ENCODE data around the gene SSPN. TPM values are rescaled to one million over a fixed set of nuclear protein-coding genes. Genes with fewer than 3 reads are reported as not detected.

SSPN gene
- total RNA-seq, 1 experiment from 2014 or later: 11.9 TPM

DNA sequence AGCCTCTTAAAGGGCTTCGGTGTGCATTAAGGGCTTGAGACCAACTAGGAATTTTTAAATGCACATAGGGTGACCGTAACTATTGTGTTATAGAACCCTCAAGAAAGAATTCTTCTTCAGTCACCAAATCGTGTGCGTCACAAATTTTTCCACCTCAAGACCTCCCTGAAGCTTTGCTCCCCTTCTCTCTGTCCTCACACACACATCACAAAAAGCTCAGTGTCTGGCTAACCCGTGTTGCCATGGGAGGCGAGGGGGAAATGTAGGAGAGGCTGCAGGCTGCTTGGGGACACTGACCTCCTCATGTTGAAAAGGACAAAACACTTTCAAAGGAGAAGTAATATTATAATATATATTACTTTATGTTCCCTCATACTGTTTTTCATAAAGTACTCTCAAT lies 10.6 kb downstream of the SSPN start:
- intact Hi-C loops (cut with micrococcal nuclease): no loop called here
- no peaks in the 10 kb centered on the region for H4K20me1 ChIP-seq (ENCODE audit: low read length)
- ChIA-PET CTCF (no interaction called here), POLR2A (ENCODE audit: unreplicated experiment) (no interaction called here)
- ATAC-seq: no peak
- no peak overlapping the region for H2AFZ ChIP-seq (ENCODE audit: low read length)
- no peak overlapping the region for H3K4me3 ChIP-seq (ENCODE audit: low read length)
- no peaks in the 10 kb centered on the region for H3F3A ChIP-seq (ENCODE audit: low read length, unreplicated experiment)
- H3K9me3 ChIP-seq (ENCODE audit: low read length): no peaks in the 10 kb centered on the region
- no peaks in the 10 kb centered on the region for H3K79me2 ChIP-seq (ENCODE audit: low read length)
- H3K4me2 ChIP-seq (ENCODE audit: low read length): no peak overlapping the region
- DNase-seq: no peak
- H3K9me2 ChIP-seq (replicated peaks; ENCODE audit: low read length): no peaks in the 10 kb centered on the region
- TF ChIP-seq EZH2phosphoT487 (IDR thresholded peaks at IDR 0.05; ENCODE audit: borderline replicate concordance, low read length) (no peak), EZH2 (IDR thresholded peaks at IDR 0.05; ENCODE audit: low read length, unreplicated experiment) (no peak)
- TF ChIP-seq, protein P1, sequence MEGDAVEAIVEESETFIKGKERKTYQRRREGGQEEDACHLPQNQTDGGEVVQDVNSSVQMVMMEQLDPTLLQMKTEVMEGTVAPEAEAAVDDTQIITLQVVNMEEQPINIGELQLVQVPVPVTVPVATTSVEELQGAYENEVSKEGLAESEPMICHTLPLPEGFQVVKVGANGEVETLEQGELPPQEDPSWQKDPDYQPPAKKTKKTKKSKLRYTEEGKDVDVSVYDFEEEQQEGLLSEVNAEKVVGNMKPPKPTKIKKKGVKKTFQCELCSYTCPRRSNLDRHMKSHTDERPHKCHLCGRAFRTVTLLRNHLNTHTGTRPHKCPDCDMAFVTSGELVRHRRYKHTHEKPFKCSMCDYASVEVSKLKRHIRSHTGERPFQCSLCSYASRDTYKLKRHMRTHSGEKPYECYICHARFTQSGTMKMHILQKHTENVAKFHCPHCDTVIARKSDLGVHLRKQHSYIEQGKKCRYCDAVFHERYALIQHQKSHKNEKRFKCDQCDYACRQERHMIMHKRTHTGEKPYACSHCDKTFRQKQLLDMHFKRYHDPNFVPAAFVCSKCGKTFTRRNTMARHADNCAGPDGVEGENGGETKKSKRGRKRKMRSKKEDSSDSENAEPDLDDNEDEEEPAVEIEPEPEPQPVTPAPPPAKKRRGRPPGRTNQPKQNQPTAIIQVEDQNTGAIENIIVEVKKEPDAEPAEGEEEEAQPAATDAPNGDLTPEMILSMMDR (conservative IDR thresholded peaks at IDR 0.05; ENCODE audit: low read depth, low read length): no peak
- BruUV-seq (replicated peaks): no TSS peak
- no peaks in the 10 kb centered on the region for H3K36me3 ChIP-seq (ENCODE audit: low read depth, low read length)
- H3K4me1 ChIP-seq (ENCODE audit: insufficient read depth, low read length): no peaks in the 10 kb centered on the region
- no peak overlapping the region for H3K9ac ChIP-seq (ENCODE audit: low read length)
- H3K27me3 ChIP-seq (ENCODE audit: low read length): no peaks in the 10 kb centered on the region
- H3K27ac ChIP-seq (ENCODE audit: low read length): no peak overlapping the region

DNA sequence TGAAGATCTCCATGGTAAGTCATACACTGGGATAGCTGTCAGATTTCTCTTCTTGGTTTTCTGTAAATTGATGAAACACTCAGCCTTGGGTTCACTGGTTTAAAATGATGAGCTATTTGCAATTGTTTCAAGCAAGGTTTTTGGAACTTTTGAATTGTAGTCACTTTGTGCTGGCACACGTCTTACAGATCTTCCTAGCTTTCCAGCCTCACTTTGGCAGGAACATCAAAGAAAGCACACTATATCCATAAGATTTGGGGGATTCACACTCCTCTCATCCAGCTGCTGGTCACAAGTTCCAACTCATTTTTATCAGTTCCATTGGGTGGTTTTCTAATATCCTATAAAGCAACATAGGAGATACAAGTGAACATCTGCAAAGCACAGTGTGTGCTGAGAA lies 16.0 kb downstream of the SSPN start:
- Histone ChIP-seq H3K4me1 (ENCODE audit: insufficient read depth, low read length) (no peaks in the 10 kb centered on the region), H3K27ac (ENCODE audit: low read length) (no peak overlapping the region), H4K20me1 (ENCODE audit: low read length) (no peaks in the 10 kb centered on the region), H3K27me3 (ENCODE audit: low read length) (no peaks in the 10 kb centered on the region), H3K9me3 (ENCODE audit: low read length) (no peaks in the 10 kb centered on the region), H3K9ac (ENCODE audit: low read length) (no peak overlapping the region), H3K4me2 (ENCODE audit: low read length) (no peak overlapping the region), H2AFZ (ENCODE audit: low read length) (no peak overlapping the region), H3K4me3 (ENCODE audit: low read length) (no peak overlapping the region), H3K36me3 (ENCODE audit: low read depth, low read length) (no peaks in the 10 kb centered on the region), H3K9me2 (replicated peaks; ENCODE audit: low read length) (no peaks in the 10 kb centered on the region), H3K79me2 (ENCODE audit: low read length) (no peaks in the 10 kb centered on the region), H3F3A (ENCODE audit: low read length, unreplicated experiment) (no peaks in the 10 kb centered on the region)
- DNase-seq (no peak), ATAC-seq (no peak)
- intact Hi-C loops (cut with micrococcal nuclease): no loop called here
- no TSS peak for BruUV-seq (replicated peaks)
- POLR2A ChIA-PET (ENCODE audit: unreplicated experiment): no interaction called here
- TF ChIP-seq EZH2 (IDR thresholded peaks at IDR 0.05; ENCODE audit: low read length, unreplicated experiment) (no peak), EZH2phosphoT487 (IDR thresholded peaks at IDR 0.05; ENCODE audit: borderline replicate concordance, low read length) (no peak)
- TF ChIP-seq, protein P1 (conservative IDR thresholded peaks at IDR 0.05; ENCODE audit: low read depth, low read length): no peak
- CTCF ChIA-PET: interaction anchor here (0.6 kb wide), 1 partner anchor 596 kb away, joined by 3 read pairs; no protein-coding TSS in a partner anchor

DNA sequence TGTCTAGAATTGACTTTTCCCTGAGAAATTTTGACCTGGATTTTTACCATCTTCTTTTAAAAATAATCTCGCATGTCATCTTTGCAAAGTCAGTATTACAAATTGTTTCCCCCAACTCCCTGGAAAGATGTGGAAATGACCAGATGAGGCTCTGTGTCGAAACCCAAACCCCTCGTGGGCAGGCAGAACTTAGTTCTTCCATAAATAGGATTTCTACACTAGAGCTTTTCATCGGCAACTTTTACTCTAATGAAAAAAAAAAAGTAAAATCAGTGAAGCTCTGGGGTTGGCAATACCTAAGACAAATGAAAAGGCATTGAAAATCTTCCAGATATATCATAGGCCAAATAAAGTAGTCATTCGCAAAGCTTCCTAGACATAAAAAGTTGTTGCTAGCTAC lies 17.0 kb downstream of the SSPN start:
- CTCF ChIA-PET: no interaction called here

More for the DNA sequence above, 17.0 kb downstream of the SSPN start:
- Histone ChIP-seq H3K4me2 (ENCODE audit: low read length) (no peak overlapping the region), H3K27ac (ENCODE audit: low read length) (no peak overlapping the region), H3K9me2 (replicated peaks; ENCODE audit: low read length) (no peaks in the 10 kb centered on the region), H4K20me1 (ENCODE audit: low read length) (no peaks in the 10 kb centered on the region), H2AFZ (ENCODE audit: low read length) (no peak overlapping the region), H3K36me3 (ENCODE audit: low read depth, low read length) (no peaks in the 10 kb centered on the region), H3K4me1 (ENCODE audit: insufficient read depth, low read length) (no peaks in the 10 kb centered on the region), H3K79me2 (ENCODE audit: low read length) (no peaks in the 10 kb centered on the region), H3F3A (ENCODE audit: low read length, unreplicated experiment) (no peaks in the 10 kb centered on the region), H3K9me3 (ENCODE audit: low read length) (no peaks in the 10 kb centered on the region), H3K4me3 (ENCODE audit: low read length) (no peak overlapping the region), H3K9ac (ENCODE audit: low read length) (no peak overlapping the region), H3K27me3 (ENCODE audit: low read length) (no peaks in the 10 kb centered on the region)
- intact Hi-C loops (cut with micrococcal nuclease): no loop called here
- DNase-seq (no peak), ATAC-seq (no peak)
- BruUV-seq (replicated peaks): no TSS peak
- TF ChIP-seq EZH2phosphoT487 (IDR thresholded peaks at IDR 0.05; ENCODE audit: borderline replicate concordance, low read length) (no peak), EZH2 (IDR thresholded peaks at IDR 0.05; ENCODE audit: low read length, unreplicated experiment) (no peak)
- TF ChIP-seq, protein P1 (conservative IDR thresholded peaks at IDR 0.05; ENCODE audit: low read depth, low read length): no peak
- POLR2A ChIA-PET (ENCODE audit: unreplicated experiment): interaction anchor here (0.7 kb wide), 1 partner anchor 30 kb away, joined by 6 read pairs; no protein-coding TSS in a partner anchor
